ENCODE data around the gene DTYMK. TPM values are rescaled to one million over a fixed set of nuclear protein-coding genes. Genes with fewer than 3 reads are reported as not detected.

DTYMK gene
- 62.7 and 68.7 TPM in 2 replicates for polyA plus RNA-seq (2011; rRNA removed)
- 152 and 157 TPM in 2 replicates for polyA plus RNA-seq (2012; cell fraction: cytosol; rRNA removed)
- polyA plus RNA-seq (2012; cell fraction: nucleus; rRNA removed) = 112 and 122 TPM in 2 replicates
- 90.7 to 99.5 TPM (median 98.9 TPM) in 3 replicates for polyA plus RNA-seq (2017; fragmentation: RNase III; extraction: RNeasy Plus Mini Kit Qiagen cat#74134 plus additional on column Dnase treatment)
- 24.1 and 31.9 TPM in 2 replicates for polyA minus RNA-seq (2011; rRNA and poly(A)+ RNA removed)

GRCh38 chr2:241686650-241687425, at the start of gene DTYMK:
TSS of gene DTYMK (minus strand) at chr2:241686815. CDS start at chr2:241686783, 32 bp downstream.
- ChIA-PET CTCF (interaction anchor here (0.7 to 1.3 kb wide), 3 partner anchors 14 to 192 kb away, joined by 3 to 5 read pairs (median 4); no protein-coding TSS in a partner anchor), POLR2A (interaction anchor here (0.5 to 1.7 kb wide), 8 partner anchors 9 to 372 kb away, joined by 3 to 23 read pairs (median 4); partner anchors contain the start of genes HDLBP and ING5)
- WGBS (ENCODE audit: missing lambda C conversion rate) = 3% methylated on average over 17 of the region's 102 CpGs

More at GRCh38 chr2:241686650-241687425, at the start of gene DTYMK:
- Histone ChIP-seq H3K4me1 (peaks cover 18% of the 10 kb centered on the region; the same call in 1 of the 3 replicates), H3K9me3 (no peaks in the 10 kb centered on the region), H3K4me2 (peak within 1 kb of the TSS; percentile 82), H3K4me3 (peak within 1 kb of the TSS; percentile 69), H3K27ac (peak within 1 kb of the TSS; percentile 92 to 93)
- DNase-seq (ENCODE audit: low read depth in 1 of 2, low spot score in 1 of 2) (peak; percentile 96), ATAC-seq (peak; percentile 97 to 98), FAIRE-seq (no peak)
- TF ChIP-seq HEYL (CRISPR knock-in tag; IDR thresholded peaks at IDR 0.05) (no peak), HMGXB4 (CRISPR knock-in tag; IDR thresholded peaks at IDR 0.05; ENCODE audit: borderline replicate concordance) (peak; percentile 39; the same call in 1 of the 2 replicates), PHF8 (IDR thresholded peaks at IDR 0.05; ENCODE audit: borderline replicate concordance, low read depth) (peak; percentile 83; the same call in 1 of the 2 replicates), TP53 (CRISPR knock-in tag; IDR thresholded peaks at IDR 0.05) (peak; percentile 60; the same call in 1 of the 2 replicates), POLR2A (IDR thresholded peaks at IDR 0.05; ENCODE audit: low read length) (peak; percentile 73), JUN (IDR thresholded peaks at IDR 0.05) (peak; percentile 42 to 86; a peak in 4 of 5 replicates), HOXB13 (CRISPR knock-in tag; IDR thresholded peaks at IDR 0.05; ENCODE audit: low read depth) (no peak), E2F6 (IDR thresholded peaks at IDR 0.05; ENCODE audit: borderline replicate concordance, low read depth) (peak; percentile 93), MAX (IDR thresholded peaks at IDR 0.05) (peak; percentile 94), MYC (IDR thresholded peaks at IDR 0.05; ENCODE audit: borderline replicate concordance, low read length) (0 out of 2 replicates have a peak, but pooled peaks have one; percentile 13), REST (IDR thresholded peaks at IDR 0.05) (peak; percentile 54; the same call in 1 of the 2 replicates), HES2 (IDR thresholded peaks at IDR 0.05) (no peak), KDM5A (IDR thresholded peaks at IDR 0.05) (peak; percentile 90), RFX5 (IDR thresholded peaks at IDR 0.05) (peak; percentile 64; the same call in 1 of the 2 replicates), BCL3 (IDR thresholded peaks at IDR 0.05) (peak; percentile 87; the same call in 2 of the 3 replicates)

All from A549 (cell line).